IMR-90 (cell line): Measurements from ENCODE around the gene SETD3. TPM values are rescaled to one million over a fixed set of nuclear protein-coding genes. Genes with fewer than 3 reads are reported as not detected.

ENCODE experiments used
- ATAC-seq: fragments of 200-7000 bp; cut with Tn5 transposase; 2 replicates; pipeline ENCODE4 v1.9.1; 2020; ENCODE audit warnings: low read depth, mild to moderate bottlenecking, moderate library complexity
- BruUV-seq: library from RNA; stranded (reverse); fragments of 400-500 nt; replicated peaks from 2 replicates; lab custom pipeline; 2021; lab: Mats Ljungman, UMichigan
- CTCF ChIA-PET: fragments of 300-600 bp; formaldehyde crosslinking; extraction: SDS; loops from one replicate; lab custom pipeline; 2021; ENCODE audit warnings: antibody characterized with exemption; lab: Yijun Ruan, JAX
- POLR2A ChIA-PET: fragments of 300-600 bp; sonication (Branson Sonifier 250); formaldehyde crosslinking; loops from one replicate; lab custom pipeline; 2022; ENCODE audit warnings: antibody characterized with exemption; ENCODE audit not compliant: unreplicated experiment; lab: Charles Lee
- DNase-seq: peaks from one replicate; pipeline ENCODE4 v3.0.0; 2013
- H2AFZ ChIP-seq: replicated peaks from 2 replicates; pipeline ENCODE3; 2013; ENCODE audit warnings: low read length, mild to moderate bottlenecking; ENCODE audit not compliant: poor library complexity
- H2AK5ac ChIP-seq: 2 replicates; pipeline ENCODE4 v1.6.1; 2013; ENCODE audit warnings: low read depth, low read length, inconsistent platforms
- H2AK9ac ChIP-seq: replicated peaks from 2 replicates; pipeline ENCODE3; 2013; ENCODE audit warnings: mild to moderate bottlenecking, low read depth, low read length, moderate library complexity; ENCODE audit not compliant: poor library complexity
- H2BK120ac ChIP-seq: 2 replicates; pipeline ENCODE4 v1.6.1; 2013; ENCODE audit warnings: low read depth, low read length, inconsistent platforms
- H2BK15ac ChIP-seq: 3 replicates; pipeline ENCODE4 v1.6.1; 2013; ENCODE audit warnings: low read depth, low read length, inconsistent platforms
- H2BK20ac ChIP-seq: 2 replicates; pipeline ENCODE4 v1.6.1; 2013; ENCODE audit warnings: low read depth, mild to moderate bottlenecking, inconsistent platforms, low read length, moderate library complexity
- H2BK5ac ChIP-seq: 2 replicates; pipeline ENCODE4 v1.6.1; 2013; ENCODE audit warnings: mild to moderate bottlenecking, low read depth, low read length, inconsistent platforms; ENCODE audit not compliant: poor library complexity, severe bottlenecking
- H3K14ac ChIP-seq: replicated peaks from 2 replicates; pipeline ENCODE4 v1.6.1; 2013; ENCODE audit warnings: low read depth, low read length, inconsistent platforms
- H3K18ac ChIP-seq: 2 replicates; pipeline ENCODE4 v1.6.1; 2013; ENCODE audit warnings: low read depth, low read length, control low read depth
- H3K23ac ChIP-seq: 2 replicates; pipeline ENCODE4 v1.6.1; 2013; ENCODE audit warnings: low read depth, low read length, inconsistent platforms
- H3K27ac ChIP-seq: 2 replicates; pipeline ENCODE4 v1.5.1; 2013; ENCODE audit warnings: mild to moderate bottlenecking, control low read depth, low read length; ENCODE audit not compliant: insufficient read depth
- H3K27me3 ChIP-seq: 2 replicates; pipeline ENCODE4 v1.6.1; 2013; ENCODE audit warnings: low read length; ENCODE audit not compliant: control insufficient read depth, insufficient read depth
- H3K36me3 ChIP-seq: 2 replicates; pipeline ENCODE4 v1.6.1; 2013; ENCODE audit warnings: low read length, mixed read lengths; ENCODE audit not compliant: control insufficient read depth, insufficient read depth
- H3K4ac ChIP-seq: 2 replicates; pipeline ENCODE4 v1.6.1; 2013; ENCODE audit warnings: low read depth, low read length, inconsistent platforms
- H3K4me1 ChIP-seq: 2 replicates; pipeline ENCODE4 v1.6.1; 2013; ENCODE audit warnings: low read length, mixed read lengths; ENCODE audit not compliant: control insufficient read depth, insufficient read depth
- H3K4me2 ChIP-seq: 2 replicates; pipeline ENCODE4 v1.6.1; 2013; ENCODE audit warnings: low read depth, mild to moderate bottlenecking, control low read depth, low read length, moderate library complexity
- H3K4me3 ChIP-seq: 2 replicates; pipeline ENCODE4 v1.5.1; 2013; ENCODE audit warnings: low read depth, mild to moderate bottlenecking, control low read depth, low read length, moderate library complexity; ENCODE audit not compliant: insufficient read depth
- H3K56ac ChIP-seq: 2 replicates; pipeline ENCODE4 v1.6.1; 2013; ENCODE audit warnings: low read length, inconsistent platforms; ENCODE audit not compliant: insufficient read depth; ENCODE audit errors: extremely low read depth
- H3K79me1 ChIP-seq, 2 experiments: 2 replicates each; pipeline ENCODE4 v1.6.1; 2013; ENCODE audit warnings: low read length in 2 of 2, inconsistent platforms in 1 of 2, low read depth in 1 of 2
- H3K9ac ChIP-seq: 2 replicates; pipeline ENCODE4 v1.6.1; 2013; ENCODE audit warnings: low read depth, low read length, control low read depth
- H3K9me1 ChIP-seq: 2 replicates; pipeline ENCODE4 v1.6.1; 2013; ENCODE audit warnings: low read length, inconsistent platforms; ENCODE audit not compliant: insufficient read depth
- H3K9me3 ChIP-seq: 2 replicates; pipeline ENCODE4 v1.6.1; 2013; ENCODE audit warnings: low read length; ENCODE audit not compliant: control insufficient read depth, insufficient read depth
- H4K20me1 ChIP-seq: 2 replicates; pipeline ENCODE4 v1.6.1; 2013; ENCODE audit warnings: low read length, inconsistent platforms; ENCODE audit not compliant: insufficient read depth
- H4K5ac ChIP-seq: 2 replicates; pipeline ENCODE4 v1.6.1; 2013; ENCODE audit warnings: mild to moderate bottlenecking, low read depth, low read length, control low read depth
- H4K8ac ChIP-seq, 2 experiments: 2 replicates each; pipeline ENCODE4 v1.6.1; 2013; ENCODE audit warnings: low read depth in 2 of 2, low read length in 2 of 2, control low read depth in 1 of 2, inconsistent platforms in 1 of 2
- H4K91ac ChIP-seq: 2 replicates; pipeline ENCODE4 v1.6.1; 2013; ENCODE audit warnings: low read depth, low read length, inconsistent platforms; ENCODE audit not compliant: insufficient read depth
- BHLHE40 ChIP-seq: fragments of 150-350 bp; IDR thresholded peaks from 2 replicates; pipeline ENCODE4 v1.6.1; 2016; ENCODE audit warnings: mild to moderate bottlenecking, low read depth, low read length
- CEBPB ChIP-seq: IDR thresholded peaks from 2 replicates; pipeline ENCODE4 v1.6.1; 2012; ENCODE audit warnings: low read depth, low read length, improper control_type of control experiment
- CHD1 ChIP-seq: IDR thresholded peaks from 2 replicates; pipeline ENCODE4 v1.6.1; 2012; ENCODE audit warnings: low read depth, low read length, improper control_type of control experiment
- FOS ChIP-seq: fragments of 150-350 bp; IDR thresholded peaks from 2 replicates; pipeline ENCODE4 v1.6.1; 2016; ENCODE audit warnings: low read depth, low read length
- MAFK ChIP-seq: IDR thresholded peaks from 2 replicates; pipeline ENCODE4 v1.6.1; 2012; ENCODE audit warnings: low read depth, low read length, improper control_type of control experiment
- MAZ ChIP-seq: IDR thresholded peaks from 2 replicates; pipeline ENCODE4 v1.6.1; 2012; ENCODE audit warnings: low read depth, mild to moderate bottlenecking, low read length, improper control_type of control experiment, moderate library complexity, borderline replicate concordance
- MXI1 ChIP-seq: IDR thresholded peaks from 2 replicates; pipeline ENCODE4 v1.6.1; 2012; ENCODE audit warnings: low read depth, mild to moderate bottlenecking, low read length, moderate library complexity, borderline replicate concordance
- NFE2L2 ChIP-seq: fragments of 150-350 bp; IDR thresholded peaks from 2 replicates; pipeline ENCODE4 v1.6.1; 2016; ENCODE audit warnings: low read depth, mild to moderate bottlenecking, low read length
- POLR2A ChIP-seq: IDR thresholded peaks from 2 replicates; pipeline ENCODE4 v1.6.1; 2012; ENCODE audit warnings: mild to moderate bottlenecking, low read depth, low read length
- RCOR1 ChIP-seq: IDR thresholded peaks from 2 replicates; pipeline ENCODE4 v1.6.1; 2012; ENCODE audit warnings: mild to moderate bottlenecking, low read length, improper control_type of control experiment; ENCODE audit not compliant: insufficient replicate concordance
- RFX5 ChIP-seq: IDR thresholded peaks from 2 replicates; pipeline ENCODE4 v1.8.0; 2012; ENCODE audit warnings: low read depth, mild to moderate bottlenecking, low read length, moderate library complexity
- SMC3 ChIP-seq: fragments of 150-350 bp; IDR thresholded peaks from 2 replicates; pipeline ENCODE4 v1.6.1; 2016; ENCODE audit warnings: low read depth, mild to moderate bottlenecking, antibody characterized with exemption, low read length, moderate library complexity
- WGBS, 2 experiments: methylation state at CpG; one replicate each; pipeline versions ENCODE4 v1.1.5 to v1.1.7; 2013; ENCODE audit warnings: missing lambda C conversion rate in 2 of 2; ENCODE audit not compliant: insufficient read length in 1 of 2; ENCODE audit errors: extremely low coverage in 2 of 2; 5-methylcytosine and 5-hydroxymethylcytosine counted together
- dilution Hi-C: fragments of 300-500 bp; cut with HindIII; formaldehyde crosslinking; loops from one replicate; pipeline ENCODE4 v1.14.3; 2018; ENCODE audit warnings: low sequenced_read_pairs; ENCODE audit not compliant: unreplicated experiment
- in situ Hi-C: fragments of 300-500 bp; cut with MboI; formaldehyde crosslinking; loops from 3 replicates; pipeline ENCODE4 v1.14.3; 2019; ENCODE audit warnings: low sequenced_read_pairs, inconsistent platforms, mixed read lengths
- intact Hi-C: fragments of 100-400 bp; cut with micrococcal nuclease; formaldehyde crosslinking; loops from 2 replicates; pipeline ENCODE4 v1.10.0; 2022
- polyA plus RNA-seq, 3 experiments: library from polyadenylated mRNA; depleted of rRNA; stranded (reverse); fragments of >200 nt; gene quantifications; 2 replicates each; pipeline ENCODE4 v1.2.3, GENCODE V29; 2012; ENCODE audit warnings: low replicate concordance in 1 of 3
- total RNA-seq: library from RNA; depleted of rRNA; stranded (reverse); fragments of >200 nt; gene quantifications from 2 replicates; pipeline ENCODE4 v1.2.3, GENCODE V29; 2012
- TF ChIP-seq, protein P1 (sequence below): fragments of 150-350 bp; IDR thresholded peaks from 2 replicates; pipeline ENCODE4 v1.6.1; 2016; ENCODE audit warnings: low read depth, mild to moderate bottlenecking, low read length, moderate library complexity, borderline replicate concordance
- TF ChIP-seq, protein P2 (sequence below): conservative IDR thresholded peaks from 2 replicates; pipeline ENCODE4 v1.5.1; 2012; ENCODE audit warnings: mild to moderate bottlenecking, low read depth, low read length, improper control_type of control experiment
- TF ChIP-seq, protein P3 (sequence below): fragments of 150-350 bp; IDR thresholded peaks from 2 replicates; pipeline ENCODE4 v1.6.1; 2017; ENCODE audit warnings: mild to moderate bottlenecking, antibody characterized with exemption, low read length, low read depth

Gene SETD3
- total and polyA plus RNA-seq, 2 of the 4 experiments (the other 2 are of a cell fraction) = 18.8 to 31.9 TPM

DNA sequence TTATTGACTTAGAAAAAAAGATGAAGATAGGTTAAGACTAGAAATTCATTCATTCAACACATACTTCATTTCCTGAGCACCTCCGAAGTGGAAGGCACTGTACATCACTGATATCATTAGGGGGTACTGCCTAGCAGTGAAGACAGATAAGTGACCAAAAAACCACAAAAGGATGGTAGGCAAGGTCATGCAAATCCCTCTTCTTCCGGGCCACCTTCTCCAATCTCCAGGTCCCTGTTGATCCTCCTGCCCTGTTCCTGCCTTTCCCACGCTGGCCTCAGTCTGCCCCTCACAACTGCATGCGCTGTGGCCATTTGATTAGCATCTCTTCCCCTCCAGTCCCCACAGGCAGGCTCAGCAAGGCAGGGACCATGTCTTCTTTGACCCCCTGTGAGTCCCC lies 60.8 kb downstream of the SETD3 start:
- no peak for DNase-seq
- no peak for TF ChIP-seq BHLHE40
- TF ChIP-seq POLR2A = no peak
- no peak for TF ChIP-seq FOS
- TF ChIP-seq RCOR1 = no peak
- TF ChIP-seq, protein P1, sequence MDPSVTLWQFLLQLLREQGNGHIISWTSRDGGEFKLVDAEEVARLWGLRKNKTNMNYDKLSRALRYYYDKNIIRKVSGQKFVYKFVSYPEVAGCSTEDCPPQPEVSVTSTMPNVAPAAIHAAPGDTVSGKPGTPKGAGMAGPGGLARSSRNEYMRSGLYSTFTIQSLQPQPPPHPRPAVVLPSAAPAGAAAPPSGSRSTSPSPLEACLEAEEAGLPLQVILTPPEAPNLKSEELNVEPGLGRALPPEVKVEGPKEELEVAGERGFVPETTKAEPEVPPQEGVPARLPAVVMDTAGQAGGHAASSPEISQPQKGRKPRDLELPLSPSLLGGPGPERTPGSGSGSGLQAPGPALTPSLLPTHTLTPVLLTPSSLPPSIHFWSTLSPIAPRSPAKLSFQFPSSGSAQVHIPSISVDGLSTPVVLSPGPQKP = no peak
- no peak for TF ChIP-seq NFE2L2
- TF ChIP-seq SMC3 = no peak
- TF ChIP-seq RFX5 = no peak
- no peak for TF ChIP-seq CHD1
- no peak for TF ChIP-seq MXI1
- TF ChIP-seq, protein P2, sequence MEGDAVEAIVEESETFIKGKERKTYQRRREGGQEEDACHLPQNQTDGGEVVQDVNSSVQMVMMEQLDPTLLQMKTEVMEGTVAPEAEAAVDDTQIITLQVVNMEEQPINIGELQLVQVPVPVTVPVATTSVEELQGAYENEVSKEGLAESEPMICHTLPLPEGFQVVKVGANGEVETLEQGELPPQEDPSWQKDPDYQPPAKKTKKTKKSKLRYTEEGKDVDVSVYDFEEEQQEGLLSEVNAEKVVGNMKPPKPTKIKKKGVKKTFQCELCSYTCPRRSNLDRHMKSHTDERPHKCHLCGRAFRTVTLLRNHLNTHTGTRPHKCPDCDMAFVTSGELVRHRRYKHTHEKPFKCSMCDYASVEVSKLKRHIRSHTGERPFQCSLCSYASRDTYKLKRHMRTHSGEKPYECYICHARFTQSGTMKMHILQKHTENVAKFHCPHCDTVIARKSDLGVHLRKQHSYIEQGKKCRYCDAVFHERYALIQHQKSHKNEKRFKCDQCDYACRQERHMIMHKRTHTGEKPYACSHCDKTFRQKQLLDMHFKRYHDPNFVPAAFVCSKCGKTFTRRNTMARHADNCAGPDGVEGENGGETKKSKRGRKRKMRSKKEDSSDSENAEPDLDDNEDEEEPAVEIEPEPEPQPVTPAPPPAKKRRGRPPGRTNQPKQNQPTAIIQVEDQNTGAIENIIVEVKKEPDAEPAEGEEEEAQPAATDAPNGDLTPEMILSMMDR = no peak
- no peak for TF ChIP-seq MAZ
- TF ChIP-seq CEBPB = no peak
- TF ChIP-seq MAFK = no peak
- TF ChIP-seq, protein P3, sequence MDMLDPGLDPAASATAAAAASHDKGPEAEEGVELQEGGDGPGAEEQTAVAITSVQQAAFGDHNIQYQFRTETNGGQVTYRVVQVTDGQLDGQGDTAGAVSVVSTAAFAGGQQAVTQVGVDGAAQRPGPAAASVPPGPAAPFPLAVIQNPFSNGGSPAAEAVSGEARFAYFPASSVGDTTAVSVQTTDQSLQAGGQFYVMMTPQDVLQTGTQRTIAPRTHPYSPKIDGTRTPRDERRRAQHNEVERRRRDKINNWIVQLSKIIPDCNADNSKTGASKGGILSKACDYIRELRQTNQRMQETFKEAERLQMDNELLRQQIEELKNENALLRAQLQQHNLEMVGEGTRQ = no peak

More for the DNA sequence above, 60.8 kb downstream of the SETD3 start:
- no peak overlapping the region for H2BK20ac ChIP-seq
- no peak overlapping the region for H3K14ac ChIP-seq
- H2BK15ac ChIP-seq = no peak overlapping the region
- no peak overlapping the region for H3K4me3 ChIP-seq
- H3K23ac ChIP-seq = no peak overlapping the region
- 94% methylated on average over 2 of the region's 4 CpGs; no CpG with 5 or more reads in 1 of the 2 experiments for WGBS, 2 experiments
- no peak overlapping the region for H4K8ac ChIP-seq
- no peak overlapping the region for H4K5ac ChIP-seq
- in situ Hi-C loops (loop anchor here (10.0 kb wide), 1 partner anchor 95 kb away; no protein-coding TSS in a partner anchor), intact Hi-C loops (no loop called here), dilution Hi-C loops (no loop called here)
- no peaks in the 10 kb centered on the region for H3K36me3 ChIP-seq
- ATAC-seq = no peak
- no peak overlapping the region for H2AK9ac ChIP-seq
- no peaks in the 10 kb centered on the region; the same call in none of the 2 replicates for H4K20me1 ChIP-seq
- H3K4me1 ChIP-seq = no peaks in the 10 kb centered on the region; the same call in 1 of the 2 replicates
- no peak overlapping the region for H3K4ac ChIP-seq
- no peak overlapping the region for H2AFZ ChIP-seq
- 0 out of 2 replicates have a peak, but pooled peaks cover 4% of the 10 kb centered on the region for H3K9me1 ChIP-seq
- no peak overlapping the region for H2BK5ac ChIP-seq
- H3K27me3 ChIP-seq = no peaks in the 10 kb centered on the region
- H3K4me2 ChIP-seq = no peak overlapping the region
- no TSS peak for BruUV-seq
- H3K18ac ChIP-seq = no peak overlapping the region
- H3K9me3 ChIP-seq = no peaks in the 10 kb centered on the region
- ChIA-PET CTCF (no interaction called here), POLR2A (no interaction called here)
- peaks cover 1 to 12% of the 10 kb centered on the region in 2 experiments; a peak in 2 of 4 replicates for H3K79me1 ChIP-seq
- no peak overlapping the region for H3K56ac ChIP-seq
- no peak overlapping the region for H3K9ac ChIP-seq
- no peak overlapping the region for H3K27ac ChIP-seq
- H2BK120ac ChIP-seq = no peak overlapping the region
- H4K91ac ChIP-seq = no peak overlapping the region
- no peak overlapping the region for H2AK5ac ChIP-seq
